GM12878 (cell line): Measurements from ENCODE around the gene DUSP7. TPM values are rescaled to one million over a fixed set of nuclear protein-coding genes. Genes with fewer than 3 reads are reported as not detected.

Experiments used
- EGR1 ChIP-seq, 2 experiments: IDR thresholded peaks; 1 replicate in 1 of 2; 2 replicates in 1 of 2; pipeline ENCODE4 v1.6.1; 2011 to 2012; ENCODE audit warnings: low read depth in 2 of 2, low read length in 2 of 2, borderline replicate concordance in 1 of 2, mild to moderate bottlenecking in 1 of 2, moderate library complexity in 1 of 2
- MXI1 ChIP-seq: fragments of 150-350 bp; IDR thresholded peaks from 2 replicates; pipeline ENCODE4 v1.6.1; 2011; ENCODE audit warnings: low read depth, mild to moderate bottlenecking, inconsistent platforms, low read length, improper control_type of control experiment
- NBN ChIP-seq: fragments of 450-650 bp; IDR thresholded peaks from 2 replicates; pipeline ENCODE4 v1.6.1; 2016
- PML ChIP-seq: IDR thresholded peaks from 2 replicates; pipeline ENCODE4 v1.6.1; 2012; ENCODE audit warnings: low read length, inconsistent platforms
- RAD51 ChIP-seq: fragments of 450-650 bp; IDR thresholded peaks from 2 replicates; pipeline ENCODE4 v1.6.1; 2016; ENCODE audit warnings: moderate library complexity, mild to moderate bottlenecking, inconsistent platforms
- RCOR1 ChIP-seq: conservative IDR thresholded peaks from 2 replicates; pipeline ENCODE4 v1.6.1; 2012; ENCODE audit warnings: low read depth, low read length, improper control_type of control experiment
- polyA plus RNA-seq, 11 experiments: library from polyadenylated mRNA; depleted of rRNA in 4 of 11; unstranded in 6 of 11; stranded (reverse) in 5 of 11; fragments of >200 nt; fragmentation: Nextera tagmentation in 4 of 11; fragmentation: Illumina TruSeq in 1 of 11; extraction: Ambion mirVana in 4 of 11; extraction: Trizol in 1 of 11; gene quantifications; 1 replicate in 1 of 11; 2 replicates in 10 of 11; pipeline versions ENCODE4 v1.2.1 to v1.2.3, GENCODE V29; 2011 to 2016; ENCODE audit warnings: inconsistent platforms in 2 of 11, missing spikeins in 2 of 11, low read depth in 1 of 11
- total RNA-seq, 4 experiments: library from RNA; depleted of rRNA in 3 of 4; stranded (reverse); fragments of >200 nt in 3 of 4; fragmentation: Illumina TruSeq in 1 of 4; extraction: Trizol in 1 of 4; gene quantifications; 2 replicates each; pipeline versions ENCODE4 v1.2.1 to v1.2.3, GENCODE V29; 2013 to 2021
- TF ChIP-seq, protein P1 (sequence below): fragments of 450-650 bp; IDR thresholded peaks from 2 replicates; pipeline ENCODE4 v1.6.1; 2016; ENCODE audit warnings: mild to moderate bottlenecking
- TF ChIP-seq, protein P2 (sequence below): fragments of 450-650 bp; IDR thresholded peaks from 2 replicates; pipeline ENCODE4 v1.6.1; 2017; ENCODE audit warnings: mild to moderate bottlenecking, moderate library complexity
- TF ChIP-seq, protein P3 (sequence below): IDR thresholded peaks from 2 replicates; pipeline ENCODE4 v1.6.1; 2012; ENCODE audit warnings: improper control_type of control experiment, low read depth, low read length; ENCODE audit not compliant: insufficient replicate concordance
- TF ChIP-seq, protein P4 (sequence below): IDR thresholded peaks from 2 replicates; pipeline ENCODE4 v1.6.1; 2012; ENCODE audit warnings: low read depth, low read length, improper control_type of control experiment

Gene DUSP7
- total and polyA plus RNA-seq, 10 of the 15 experiments (the other 5 are each of a cell fraction or from before 2014, with no cell fraction given): 0.73 to 17.0 (median 7.9) TPM

DNA sequence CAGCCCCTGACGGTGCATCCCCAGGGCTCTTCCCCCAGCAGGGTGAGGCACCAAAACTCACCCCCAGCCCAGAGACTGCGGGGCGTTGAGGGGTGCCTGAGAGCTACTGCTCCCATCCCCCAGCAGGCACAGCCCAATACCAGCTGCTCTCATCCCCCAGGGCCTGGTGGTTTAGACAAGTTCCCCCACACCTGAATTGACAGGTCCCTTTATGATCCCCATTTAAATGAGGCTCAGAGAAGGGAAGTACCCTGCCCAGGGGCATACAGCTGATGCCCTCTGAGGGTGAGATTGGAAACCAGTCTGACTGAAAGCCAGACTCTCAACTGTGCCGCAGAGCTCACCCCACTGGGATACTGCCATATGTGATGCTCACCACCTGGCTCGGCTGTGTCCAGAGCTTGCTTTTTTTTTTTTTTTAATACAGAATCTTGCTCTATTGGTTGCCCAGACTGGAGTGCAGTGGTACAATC is 20.1 kb downstream of the DUSP7 start (continued):
- TF ChIP-seq, protein P1, sequence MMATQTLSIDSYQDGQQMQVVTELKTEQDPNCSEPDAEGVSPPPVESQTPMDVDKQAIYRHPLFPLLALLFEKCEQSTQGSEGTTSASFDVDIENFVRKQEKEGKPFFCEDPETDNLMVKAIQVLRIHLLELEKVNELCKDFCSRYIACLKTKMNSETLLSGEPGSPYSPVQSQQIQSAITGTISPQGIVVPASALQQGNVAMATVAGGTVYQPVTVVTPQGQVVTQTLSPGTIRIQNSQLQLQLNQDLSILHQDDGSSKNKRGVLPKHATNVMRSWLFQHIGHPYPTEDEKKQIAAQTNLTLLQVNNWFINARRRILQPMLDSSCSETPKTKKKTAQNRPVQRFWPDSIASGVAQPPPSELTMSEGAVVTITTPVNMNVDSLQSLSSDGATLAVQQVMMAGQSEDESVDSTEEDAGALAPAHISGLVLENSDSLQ: peak; percentile 51; the same call in 1 of the 2 replicates
- TF ChIP-seq PML (no peak), EGR1 (IDR thresholded peaks at IDR 0.05; ENCODE audit: borderline replicate concordance in 1 of 2, low read depth in 2 of 2, low read length in 2 of 2) (no peak), MXI1 (no peak), RCOR1 (0 out of 2 replicates have a peak, but pooled peaks have one; percentile 74), RAD51 (no peak), NBN (peak; percentile 65; the same call in 1 of the 2 replicates)
- TF ChIP-seq, protein P2, sequence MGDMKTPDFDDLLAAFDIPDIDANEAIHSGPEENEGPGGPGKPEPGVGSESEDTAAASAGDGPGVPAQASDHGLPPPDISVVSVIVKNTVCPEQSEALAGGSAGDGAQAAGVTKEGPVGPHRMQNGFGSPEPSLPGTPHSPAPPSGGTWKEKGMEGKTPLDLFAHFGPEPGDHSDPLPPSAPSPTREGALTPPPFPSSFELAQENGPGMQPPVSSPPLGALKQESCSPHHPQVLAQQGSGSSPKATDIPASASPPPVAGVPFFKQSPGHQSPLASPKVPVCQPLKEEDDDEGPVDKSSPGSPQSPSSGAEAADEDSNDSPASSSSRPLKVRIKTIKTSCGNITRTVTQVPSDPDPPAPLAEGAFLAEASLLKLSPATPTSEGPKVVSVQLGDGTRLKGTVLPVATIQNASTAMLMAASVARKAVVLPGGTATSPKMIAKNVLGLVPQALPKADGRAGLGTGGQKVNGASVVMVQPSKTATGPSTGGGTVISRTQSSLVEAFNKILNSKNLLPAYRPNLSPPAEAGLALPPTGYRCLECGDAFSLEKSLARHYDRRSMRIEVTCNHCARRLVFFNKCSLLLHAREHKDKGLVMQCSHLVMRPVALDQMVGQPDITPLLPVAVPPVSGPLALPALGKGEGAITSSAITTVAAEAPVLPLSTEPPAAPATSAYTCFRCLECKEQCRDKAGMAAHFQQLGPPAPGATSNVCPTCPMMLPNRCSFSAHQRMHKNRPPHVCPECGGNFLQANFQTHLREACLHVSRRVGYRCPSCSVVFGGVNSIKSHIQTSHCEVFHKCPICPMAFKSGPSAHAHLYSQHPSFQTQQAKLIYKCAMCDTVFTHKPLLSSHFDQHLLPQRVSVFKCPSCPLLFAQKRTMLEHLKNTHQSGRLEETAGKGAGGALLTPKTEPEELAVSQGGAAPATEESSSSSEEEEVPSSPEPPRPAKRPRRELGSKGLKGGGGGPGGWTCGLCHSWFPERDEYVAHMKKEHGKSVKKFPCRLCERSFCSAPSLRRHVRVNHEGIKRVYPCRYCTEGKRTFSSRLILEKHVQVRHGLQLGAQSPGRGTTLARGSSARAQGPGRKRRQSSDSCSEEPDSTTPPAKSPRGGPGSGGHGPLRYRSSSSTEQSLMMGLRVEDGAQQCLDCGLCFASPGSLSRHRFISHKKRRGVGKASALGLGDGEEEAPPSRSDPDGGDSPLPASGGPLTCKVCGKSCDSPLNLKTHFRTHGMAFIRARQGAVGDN: no peak
- TF ChIP-seq, protein P3, sequence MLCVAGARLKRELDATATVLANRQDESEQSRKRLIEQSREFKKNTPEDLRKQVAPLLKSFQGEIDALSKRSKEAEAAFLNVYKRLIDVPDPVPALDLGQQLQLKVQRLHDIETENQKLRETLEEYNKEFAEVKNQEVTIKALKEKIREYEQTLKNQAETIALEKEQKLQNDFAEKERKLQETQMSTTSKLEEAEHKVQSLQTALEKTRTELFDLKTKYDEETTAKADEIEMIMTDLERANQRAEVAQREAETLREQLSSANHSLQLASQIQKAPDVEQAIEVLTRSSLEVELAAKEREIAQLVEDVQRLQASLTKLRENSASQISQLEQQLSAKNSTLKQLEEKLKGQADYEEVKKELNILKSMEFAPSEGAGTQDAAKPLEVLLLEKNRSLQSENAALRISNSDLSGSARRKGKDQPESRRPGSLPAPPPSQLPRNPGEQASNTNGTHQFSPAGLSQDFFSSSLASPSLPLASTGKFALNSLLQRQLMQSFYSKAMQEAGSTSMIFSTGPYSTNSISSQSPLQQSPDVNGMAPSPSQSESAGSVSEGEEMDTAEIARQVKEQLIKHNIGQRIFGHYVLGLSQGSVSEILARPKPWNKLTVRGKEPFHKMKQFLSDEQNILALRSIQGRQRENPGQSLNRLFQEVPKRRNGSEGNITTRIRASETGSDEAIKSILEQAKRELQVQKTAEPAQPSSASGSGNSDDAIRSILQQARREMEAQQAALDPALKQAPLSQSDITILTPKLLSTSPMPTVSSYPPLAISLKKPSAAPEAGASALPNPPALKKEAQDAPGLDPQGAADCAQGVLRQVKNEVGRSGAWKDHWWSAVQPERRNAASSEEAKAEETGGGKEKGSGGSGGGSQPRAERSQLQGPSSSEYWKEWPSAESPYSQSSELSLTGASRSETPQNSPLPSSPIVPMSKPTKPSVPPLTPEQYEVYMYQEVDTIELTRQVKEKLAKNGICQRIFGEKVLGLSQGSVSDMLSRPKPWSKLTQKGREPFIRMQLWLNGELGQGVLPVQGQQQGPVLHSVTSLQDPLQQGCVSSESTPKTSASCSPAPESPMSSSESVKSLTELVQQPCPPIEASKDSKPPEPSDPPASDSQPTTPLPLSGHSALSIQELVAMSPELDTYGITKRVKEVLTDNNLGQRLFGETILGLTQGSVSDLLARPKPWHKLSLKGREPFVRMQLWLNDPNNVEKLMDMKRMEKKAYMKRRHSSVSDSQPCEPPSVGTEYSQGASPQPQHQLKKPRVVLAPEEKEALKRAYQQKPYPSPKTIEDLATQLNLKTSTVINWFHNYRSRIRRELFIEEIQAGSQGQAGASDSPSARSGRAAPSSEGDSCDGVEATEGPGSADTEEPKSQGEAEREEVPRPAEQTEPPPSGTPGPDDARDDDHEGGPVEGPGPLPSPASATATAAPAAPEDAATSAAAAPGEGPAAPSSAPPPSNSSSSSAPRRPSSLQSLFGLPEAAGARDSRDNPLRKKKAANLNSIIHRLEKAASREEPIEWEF: peak; percentile 40
- TF ChIP-seq, protein P4, sequence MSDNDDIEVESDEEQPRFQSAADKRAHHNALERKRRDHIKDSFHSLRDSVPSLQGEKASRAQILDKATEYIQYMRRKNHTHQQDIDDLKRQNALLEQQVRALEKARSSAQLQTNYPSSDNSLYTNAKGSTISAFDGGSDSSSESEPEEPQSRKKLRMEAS: no peak
